GM23338 (cell line): ENCODE measurements around the gene IL23R. TPM values are rescaled to one million over a fixed set of nuclear protein-coding genes. Genes with fewer than 3 reads are reported as not detected.

Source experiments
- ATAC-seq: fragments of 200-7000 bp; cut with Tn5 transposase; 3 replicates; pipeline ENCODE4 v1.9.1; 2020
- DNase-seq: peaks from one replicate; pipeline ENCODE4 v3.0.0-alpha.2; 2015; ENCODE audit warnings: low spot score
- H2AFZ ChIP-seq: fragments of 200-600 bp; sonication (generic); 2 replicates; pipeline ENCODE4 v1.8.0; 2016; ENCODE audit warnings: antibody characterized with exemption, mild to moderate bottlenecking, moderate library complexity
- H3F3A ChIP-seq: fragments of 200-600 bp; sonication (generic); replicated peaks from 2 replicates; pipeline ENCODE4 v1.8.0; 2017; ENCODE audit warnings: antibody characterized with exemption, mixed run types, low read depth
- H3K27ac ChIP-seq: fragments of 200-600 bp; sonication (generic); 2 replicates; pipeline ENCODE4 v1.6.1; 2016; ENCODE audit warnings: low read depth
- H3K27me3 ChIP-seq: fragments of 200-600 bp; sonication (generic); 2 replicates; pipeline ENCODE4 v1.8.0; 2016; ENCODE audit warnings: mild to moderate bottlenecking, mixed run types, moderate library complexity; ENCODE audit not compliant: insufficient read depth
- H3K36me3 ChIP-seq: fragments of 200-600 bp; sonication (generic); 2 replicates; pipeline ENCODE4 v1.8.0; 2016; ENCODE audit warnings: mild to moderate bottlenecking; ENCODE audit not compliant: insufficient read depth
- H3K4me1 ChIP-seq: fragments of 200-600 bp; sonication (generic); 2 replicates; pipeline ENCODE4 v1.8.0; 2016; ENCODE audit warnings: mild to moderate bottlenecking, moderate library complexity; ENCODE audit not compliant: insufficient read depth
- H3K4me2 ChIP-seq: fragments of 200-600 bp; sonication (generic); 2 replicates; pipeline ENCODE4 v1.7.1; 2017; ENCODE audit warnings: mixed run types
- H3K4me3 ChIP-seq: fragments of 200-600 bp; sonication (generic); 2 replicates; pipeline ENCODE4 v1.6.1; 2016; ENCODE audit warnings: mixed run types
- H3K79me2 ChIP-seq: fragments of 200-600 bp; sonication (generic); replicated peaks from 2 replicates; pipeline ENCODE4 v1.8.0; 2017; ENCODE audit warnings: mild to moderate bottlenecking; ENCODE audit not compliant: insufficient read depth
- H3K9me2 ChIP-seq: fragments of 200-600 bp; sonication (generic); 2 replicates; pipeline ENCODE4 v1.8.0; 2017; ENCODE audit not compliant: insufficient read depth
- H4K20me1 ChIP-seq: fragments of 200-600 bp; sonication (generic); replicated peaks from 2 replicates; pipeline ENCODE4 v1.8.0; 2017; ENCODE audit warnings: mild to moderate bottlenecking; ENCODE audit not compliant: insufficient read depth
- H3K27ac Mint-ChIP-seq: 2 replicates; pipeline ENCODE4 v1.8.0; 2020; ENCODE audit warnings: inconsistent platforms, mild to moderate bottlenecking, moderate library complexity, mixed read lengths
- H3K27me3 Mint-ChIP-seq: 3 replicates; pipeline ENCODE4 v1.8.0; 2022; ENCODE audit warnings: low read depth, mild to moderate bottlenecking, moderate library complexity, mixed read lengths, inconsistent platforms; ENCODE audit not compliant: insufficient read depth, poor library complexity
- H3K36me3 Mint-ChIP-seq: 3 replicates; pipeline ENCODE4 v1.8.0; 2021; ENCODE audit warnings: low read depth, mild to moderate bottlenecking, inconsistent platforms, moderate library complexity, mixed read lengths
- H3K4me1 Mint-ChIP-seq: 3 replicates; pipeline ENCODE4 v1.8.0; 2020; ENCODE audit warnings: mild to moderate bottlenecking, inconsistent platforms, mixed read lengths
- H3K4me3 Mint-ChIP-seq: 3 replicates; pipeline ENCODE4 v1.8.0; 2021; ENCODE audit warnings: moderate library complexity, mild to moderate bottlenecking, inconsistent platforms, mixed read lengths
- H3K9me3 Mint-ChIP-seq: 3 replicates; pipeline ENCODE4 v1.8.0; 2020; ENCODE audit warnings: moderate library complexity, mild to moderate bottlenecking, inconsistent platforms, mixed read lengths
- NANOG ChIP-seq: IDR thresholded peaks from 2 replicates; pipeline ENCODE4 v1.6.1; 2016; ENCODE audit warnings: antibody characterized with exemption, borderline replicate concordance
- polyA plus RNA-seq: library from polyadenylated mRNA; unstranded; fragments of >200 nt; fragmentation: Nextera tagmentation; extraction: Ambion mirVana; gene quantifications from 2 replicates; pipeline ENCODE4 v1.2.1, GENCODE V29; 2016
- total RNA-seq: library from RNA; depleted of rRNA; stranded (reverse); fragments of >200 nt; shearing (Covaris generic); gene quantifications from 2 replicates; pipeline ENCODE4 v1.2.3, GENCODE V29; 2014
- TF ChIP-seq, protein P1 (sequence below): fragments of 250-450 bp; sonication (Bioruptor Pico); IDR thresholded peaks from 2 replicates; pipeline ENCODE4 v1.5.0; 2020; ENCODE audit warnings: mild to moderate bottlenecking, moderate library complexity
- TF ChIP-seq, protein P2 (sequence below): IDR thresholded peaks from one replicate; pipeline ENCODE4 v1.6.1; 2018; ENCODE audit warnings: antibody characterized with exemption; ENCODE audit not compliant: unreplicated experiment
- TF ChIP-seq, protein P3 (sequence below), 2 experiments: fragments of 200-600 bp in 1 of 2; sonication (generic) in 1 of 2; conservative IDR thresholded peaks; 2 replicates each; pipeline versions ENCODE4 v1.5.1 to v1.6.1; 2016 to 2017; ENCODE audit warnings: antibody characterized with exemption in 2 of 2, low read depth in 2 of 2, mild to moderate bottlenecking in 2 of 2, moderate library complexity in 1 of 2

IL23R gene
- total and polyA plus RNA-seq, 2 experiments from 2014 or later, result not detected

DNA sequence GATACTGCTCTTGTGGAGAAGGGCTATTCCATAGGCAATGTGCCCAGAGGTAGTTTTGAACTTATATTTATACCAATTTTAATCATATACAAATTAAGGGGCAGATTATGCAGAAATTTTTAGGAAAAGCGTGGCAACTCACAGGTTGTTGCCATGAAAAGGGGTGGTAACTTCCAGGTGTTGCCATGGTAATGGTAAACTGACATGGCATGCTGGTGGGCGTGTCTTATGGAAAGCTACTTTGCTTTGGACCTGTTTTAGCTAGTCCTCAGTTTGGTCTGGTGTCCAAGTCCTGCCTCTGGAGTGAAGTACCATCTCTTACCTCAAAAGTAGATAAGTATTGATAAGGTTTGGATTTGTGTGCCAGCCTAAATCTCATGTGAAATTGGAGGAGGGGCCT, 7.9 kb upstream of the IL23R start (continued):
- TF ChIP-seq, protein P1, sequence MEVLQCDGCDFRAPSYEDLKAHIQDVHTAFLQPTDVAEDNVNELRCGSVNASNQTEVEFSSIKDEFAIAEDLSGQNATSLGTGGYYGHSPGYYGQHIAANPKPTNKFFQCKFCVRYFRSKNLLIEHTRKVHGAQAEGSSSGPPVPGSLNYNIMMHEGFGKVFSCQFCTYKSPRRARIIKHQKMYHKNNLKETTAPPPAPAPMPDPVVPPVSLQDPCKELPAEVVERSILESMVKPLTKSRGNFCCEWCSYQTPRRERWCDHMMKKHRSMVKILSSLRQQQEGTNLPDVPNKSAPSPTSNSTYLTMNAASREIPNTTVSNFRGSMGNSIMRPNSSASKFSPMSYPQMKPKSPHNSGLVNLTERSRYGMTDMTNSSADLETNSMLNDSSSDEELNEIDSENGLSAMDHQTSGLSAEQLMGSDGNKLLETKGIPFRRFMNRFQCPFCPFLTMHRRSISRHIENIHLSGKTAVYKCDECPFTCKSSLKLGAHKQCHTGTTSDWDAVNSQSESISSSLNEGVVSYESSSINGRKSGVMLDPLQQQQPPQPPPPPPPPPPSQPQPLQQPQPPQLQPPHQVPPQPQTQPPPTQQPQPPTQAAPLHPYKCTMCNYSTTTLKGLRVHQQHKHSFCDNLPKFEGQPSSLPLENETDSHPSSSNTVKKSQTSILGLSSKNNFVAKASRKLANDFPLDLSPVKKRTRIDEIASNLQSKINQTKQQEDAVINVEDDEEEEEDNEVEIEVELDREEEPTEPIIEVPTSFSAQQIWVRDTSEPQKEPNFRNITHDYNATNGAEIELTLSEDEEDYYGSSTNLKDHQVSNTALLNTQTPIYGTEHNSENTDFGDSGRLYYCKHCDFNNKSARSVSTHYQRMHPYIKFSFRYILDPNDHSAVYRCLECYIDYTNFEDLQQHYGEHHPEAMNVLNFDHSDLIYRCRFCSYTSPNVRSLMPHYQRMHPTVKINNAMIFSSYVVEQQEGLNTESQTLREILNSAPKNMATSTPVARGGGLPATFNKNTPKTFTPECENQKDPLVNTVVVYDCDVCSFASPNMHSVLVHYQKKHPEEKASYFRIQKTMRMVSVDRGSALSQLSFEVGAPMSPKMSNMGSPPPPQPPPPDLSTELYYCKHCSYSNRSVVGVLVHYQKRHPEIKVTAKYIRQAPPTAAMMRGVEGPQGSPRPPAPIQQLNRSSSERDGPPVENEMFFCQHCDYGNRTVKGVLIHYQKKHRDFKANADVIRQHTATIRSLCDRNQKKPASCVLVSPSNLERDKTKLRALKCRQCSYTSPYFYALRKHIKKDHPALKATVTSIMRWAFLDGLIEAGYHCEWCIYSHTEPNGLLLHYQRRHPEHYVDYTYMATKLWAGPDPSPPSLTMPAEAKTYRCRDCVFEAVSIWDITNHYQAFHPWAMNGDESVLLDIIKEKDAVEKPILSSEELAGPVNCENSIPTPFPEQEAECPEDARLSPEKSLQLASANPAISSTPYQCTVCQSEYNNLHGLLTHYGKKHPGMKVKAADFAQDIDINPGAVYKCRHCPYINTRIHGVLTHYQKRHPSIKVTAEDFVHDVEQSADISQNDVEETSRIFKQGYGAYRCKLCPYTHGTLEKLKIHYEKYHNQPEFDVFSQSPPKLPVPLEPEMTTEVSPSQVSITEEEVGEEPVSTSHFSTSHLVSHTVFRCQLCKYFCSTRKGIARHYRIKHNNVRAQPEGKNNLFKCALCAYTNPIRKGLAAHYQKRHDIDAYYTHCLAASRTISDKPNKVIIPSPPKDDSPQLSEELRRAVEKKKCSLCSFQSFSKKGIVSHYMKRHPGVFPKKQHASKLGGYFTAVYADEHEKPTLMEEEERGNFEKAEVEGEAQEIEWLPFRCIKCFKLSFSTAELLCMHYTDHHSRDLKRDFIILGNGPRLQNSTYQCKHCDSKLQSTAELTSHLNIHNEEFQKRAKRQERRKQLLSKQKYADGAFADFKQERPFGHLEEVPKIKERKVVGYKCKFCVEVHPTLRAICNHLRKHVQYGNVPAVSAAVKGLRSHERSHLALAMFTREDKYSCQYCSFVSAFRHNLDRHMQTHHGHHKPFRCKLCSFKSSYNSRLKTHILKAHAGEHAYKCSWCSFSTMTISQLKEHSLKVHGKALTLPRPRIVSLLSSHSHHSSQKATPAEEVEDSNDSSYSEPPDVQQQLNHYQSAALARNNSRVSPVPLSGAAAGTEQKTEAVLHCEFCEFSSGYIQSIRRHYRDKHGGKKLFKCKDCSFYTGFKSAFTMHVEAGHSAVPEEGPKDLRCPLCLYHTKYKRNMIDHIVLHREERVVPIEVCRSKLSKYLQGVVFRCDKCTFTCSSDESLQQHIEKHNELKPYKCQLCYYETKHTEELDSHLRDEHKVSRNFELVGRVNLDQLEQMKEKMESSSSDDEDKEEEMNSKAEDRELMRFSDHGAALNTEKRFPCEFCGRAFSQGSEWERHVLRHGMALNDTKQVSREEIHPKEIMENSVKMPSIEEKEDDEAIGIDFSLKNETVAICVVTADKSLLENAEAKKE, result no peak
- TF ChIP-seq, protein P2, sequence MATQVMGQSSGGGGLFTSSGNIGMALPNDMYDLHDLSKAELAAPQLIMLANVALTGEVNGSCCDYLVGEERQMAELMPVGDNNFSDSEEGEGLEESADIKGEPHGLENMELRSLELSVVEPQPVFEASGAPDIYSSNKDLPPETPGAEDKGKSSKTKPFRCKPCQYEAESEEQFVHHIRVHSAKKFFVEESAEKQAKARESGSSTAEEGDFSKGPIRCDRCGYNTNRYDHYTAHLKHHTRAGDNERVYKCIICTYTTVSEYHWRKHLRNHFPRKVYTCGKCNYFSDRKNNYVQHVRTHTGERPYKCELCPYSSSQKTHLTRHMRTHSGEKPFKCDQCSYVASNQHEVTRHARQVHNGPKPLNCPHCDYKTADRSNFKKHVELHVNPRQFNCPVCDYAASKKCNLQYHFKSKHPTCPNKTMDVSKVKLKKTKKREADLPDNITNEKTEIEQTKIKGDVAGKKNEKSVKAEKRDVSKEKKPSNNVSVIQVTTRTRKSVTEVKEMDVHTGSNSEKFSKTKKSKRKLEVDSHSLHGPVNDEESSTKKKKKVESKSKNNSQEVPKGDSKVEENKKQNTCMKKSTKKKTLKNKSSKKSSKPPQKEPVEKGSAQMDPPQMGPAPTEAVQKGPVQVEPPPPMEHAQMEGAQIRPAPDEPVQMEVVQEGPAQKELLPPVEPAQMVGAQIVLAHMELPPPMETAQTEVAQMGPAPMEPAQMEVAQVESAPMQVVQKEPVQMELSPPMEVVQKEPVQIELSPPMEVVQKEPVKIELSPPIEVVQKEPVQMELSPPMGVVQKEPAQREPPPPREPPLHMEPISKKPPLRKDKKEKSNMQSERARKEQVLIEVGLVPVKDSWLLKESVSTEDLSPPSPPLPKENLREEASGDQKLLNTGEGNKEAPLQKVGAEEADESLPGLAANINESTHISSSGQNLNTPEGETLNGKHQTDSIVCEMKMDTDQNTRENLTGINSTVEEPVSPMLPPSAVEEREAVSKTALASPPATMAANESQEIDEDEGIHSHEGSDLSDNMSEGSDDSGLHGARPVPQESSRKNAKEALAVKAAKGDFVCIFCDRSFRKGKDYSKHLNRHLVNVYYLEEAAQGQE, result no peak

DNA sequence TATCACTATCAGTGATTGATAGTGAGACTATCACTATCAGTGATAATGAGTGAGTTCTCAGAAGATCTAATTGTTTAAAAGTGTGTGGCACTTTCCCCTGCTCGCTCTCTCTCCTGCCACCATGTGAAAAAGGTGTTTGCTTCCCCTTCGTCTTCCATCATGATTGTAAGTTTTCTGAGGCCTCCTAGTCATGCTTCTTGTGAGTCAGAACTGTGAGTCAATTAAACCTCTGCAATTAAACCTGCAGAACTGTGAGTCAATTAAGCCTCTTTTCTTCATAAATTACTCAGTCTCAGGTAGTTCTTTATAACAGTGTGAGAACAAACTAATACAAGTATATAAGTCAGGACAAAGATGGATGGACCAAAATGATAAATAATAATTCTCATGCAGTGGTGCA, 7.0 kb upstream of the IL23R start:
- Mint-ChIP-seq H3K27ac (no peak overlapping the region), H3K4me1 (no peaks in the 10 kb centered on the region), H3K4me3 (no peak overlapping the region), H3K9me3 (no peaks in the 10 kb centered on the region; the same call in 2 of the 3 replicates), H3K36me3 (no peaks in the 10 kb centered on the region), H3K27me3 (peaks cover 4% of the 10 kb centered on the region)
- no peak overlapping the region for H3K4me2 ChIP-seq
- H3K27me3 ChIP-seq, result no peaks in the 10 kb centered on the region
- TF ChIP-seq, protein P3, sequence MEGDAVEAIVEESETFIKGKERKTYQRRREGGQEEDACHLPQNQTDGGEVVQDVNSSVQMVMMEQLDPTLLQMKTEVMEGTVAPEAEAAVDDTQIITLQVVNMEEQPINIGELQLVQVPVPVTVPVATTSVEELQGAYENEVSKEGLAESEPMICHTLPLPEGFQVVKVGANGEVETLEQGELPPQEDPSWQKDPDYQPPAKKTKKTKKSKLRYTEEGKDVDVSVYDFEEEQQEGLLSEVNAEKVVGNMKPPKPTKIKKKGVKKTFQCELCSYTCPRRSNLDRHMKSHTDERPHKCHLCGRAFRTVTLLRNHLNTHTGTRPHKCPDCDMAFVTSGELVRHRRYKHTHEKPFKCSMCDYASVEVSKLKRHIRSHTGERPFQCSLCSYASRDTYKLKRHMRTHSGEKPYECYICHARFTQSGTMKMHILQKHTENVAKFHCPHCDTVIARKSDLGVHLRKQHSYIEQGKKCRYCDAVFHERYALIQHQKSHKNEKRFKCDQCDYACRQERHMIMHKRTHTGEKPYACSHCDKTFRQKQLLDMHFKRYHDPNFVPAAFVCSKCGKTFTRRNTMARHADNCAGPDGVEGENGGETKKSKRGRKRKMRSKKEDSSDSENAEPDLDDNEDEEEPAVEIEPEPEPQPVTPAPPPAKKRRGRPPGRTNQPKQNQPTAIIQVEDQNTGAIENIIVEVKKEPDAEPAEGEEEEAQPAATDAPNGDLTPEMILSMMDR (conservative IDR thresholded peaks at IDR 0.05; ENCODE audit: low read depth in 2 of 2), result no peak
- no peak for TF ChIP-seq NANOG
- ATAC-seq, result no peak
- H3K9me2 ChIP-seq, result no peaks in the 10 kb centered on the region; the same call in 1 of the 2 replicates
- no peaks in the 10 kb centered on the region for H3F3A ChIP-seq
- no peak for DNase-seq
- no peaks in the 10 kb centered on the region for H4K20me1 ChIP-seq
- no peak overlapping the region for H2AFZ ChIP-seq
- no peaks in the 10 kb centered on the region for H3K79me2 ChIP-seq
- no peaks in the 10 kb centered on the region for H3K36me3 ChIP-seq
- no peak overlapping the region for H3K27ac ChIP-seq
- no peaks in the 10 kb centered on the region for H3K4me1 ChIP-seq
- no peak overlapping the region for H3K4me3 ChIP-seq
